Measurements from ENCODE around the gene ATP10A.
"Not testable (repeated sequence)": the region's sequence is repeated elsewhere in the genome, so short reads cannot be mapped to it uniquely, and the experiment has no call there.

Gene ATP10A

DNA sequence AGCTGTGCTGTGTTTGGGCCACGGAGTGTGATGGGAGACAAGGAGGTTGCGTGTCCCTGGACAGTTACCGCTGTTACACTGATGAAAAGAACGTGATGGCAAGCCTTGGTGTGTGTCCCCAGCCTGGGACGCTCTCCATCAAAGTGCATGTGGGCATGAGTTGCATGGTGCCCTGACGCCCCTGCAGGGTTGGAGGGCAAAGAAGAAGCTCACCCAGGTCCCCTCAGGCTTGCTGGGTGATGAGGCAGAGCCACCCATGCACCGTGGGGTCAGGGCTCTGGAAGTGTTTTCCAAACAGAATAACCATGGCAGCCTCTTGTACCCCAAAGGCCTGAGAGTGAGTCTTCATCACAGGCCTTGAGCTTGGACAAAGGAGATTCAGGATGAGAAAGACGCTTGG lies 189.2 kb downstream of the ATP10A start:
- no peak for DNase-seq

DNA sequence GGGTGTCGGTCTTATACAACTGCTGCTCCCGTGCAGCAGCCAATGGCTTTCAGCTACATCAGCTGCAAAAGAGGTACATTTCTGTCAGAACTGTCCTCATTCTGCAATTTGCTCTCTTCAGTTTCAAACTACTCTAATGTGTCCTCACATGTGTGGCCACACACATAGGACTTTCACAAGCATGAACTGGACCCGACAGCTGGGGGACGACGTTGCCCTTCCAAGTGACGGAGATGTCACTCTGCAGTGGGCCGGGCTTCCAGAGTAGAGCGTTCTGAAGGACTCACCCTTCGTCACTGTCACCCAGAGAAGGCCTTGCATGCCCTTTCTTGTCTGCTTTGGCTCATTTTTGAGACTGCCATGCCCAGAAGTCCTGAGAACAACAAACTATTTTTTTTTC lies 189.8 kb downstream of the ATP10A start:
- no peak for DNase-seq

DNA sequence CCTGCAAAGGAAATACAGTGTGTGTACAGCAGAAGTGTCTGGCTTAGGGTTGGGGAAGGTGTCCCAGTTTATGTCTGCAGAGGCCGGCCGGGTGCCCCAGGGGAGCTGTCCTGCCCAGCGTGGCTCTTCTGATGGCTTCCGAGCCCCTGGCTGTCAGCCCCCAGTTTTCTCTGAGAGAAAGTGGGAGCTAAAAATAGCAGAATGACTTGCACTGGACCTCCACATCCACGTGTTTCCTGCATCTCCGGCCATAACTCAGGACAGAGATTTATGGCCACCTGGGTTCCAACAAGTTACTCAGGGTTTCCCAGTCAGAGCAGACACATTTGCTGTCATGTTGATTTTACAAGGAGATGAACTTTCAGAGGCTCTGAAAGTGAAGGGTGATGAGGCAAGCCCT lies 192.0 kb downstream of the ATP10A start:
- DNase-seq, result no peak

DNA sequence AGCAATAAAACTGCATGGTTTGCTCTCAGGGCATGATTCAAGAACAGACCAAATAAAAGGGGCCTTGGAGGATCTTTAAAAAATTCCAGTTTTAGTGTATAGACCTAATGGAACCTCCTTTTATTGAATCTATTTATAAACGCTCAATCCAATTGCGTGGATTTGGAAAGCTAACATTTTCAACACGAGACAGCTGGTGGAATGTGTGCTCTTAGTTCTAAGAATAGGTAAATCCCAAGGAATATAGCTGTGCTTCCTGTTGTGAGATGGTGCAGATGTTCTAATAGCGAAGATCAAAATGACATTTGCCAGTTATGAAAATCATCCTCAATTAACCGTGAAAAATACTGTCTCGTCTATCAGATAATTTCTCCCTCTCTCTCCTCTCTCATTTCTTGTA lies 192.5 kb downstream of the ATP10A start:
- no peak for DNase-seq

DNA sequence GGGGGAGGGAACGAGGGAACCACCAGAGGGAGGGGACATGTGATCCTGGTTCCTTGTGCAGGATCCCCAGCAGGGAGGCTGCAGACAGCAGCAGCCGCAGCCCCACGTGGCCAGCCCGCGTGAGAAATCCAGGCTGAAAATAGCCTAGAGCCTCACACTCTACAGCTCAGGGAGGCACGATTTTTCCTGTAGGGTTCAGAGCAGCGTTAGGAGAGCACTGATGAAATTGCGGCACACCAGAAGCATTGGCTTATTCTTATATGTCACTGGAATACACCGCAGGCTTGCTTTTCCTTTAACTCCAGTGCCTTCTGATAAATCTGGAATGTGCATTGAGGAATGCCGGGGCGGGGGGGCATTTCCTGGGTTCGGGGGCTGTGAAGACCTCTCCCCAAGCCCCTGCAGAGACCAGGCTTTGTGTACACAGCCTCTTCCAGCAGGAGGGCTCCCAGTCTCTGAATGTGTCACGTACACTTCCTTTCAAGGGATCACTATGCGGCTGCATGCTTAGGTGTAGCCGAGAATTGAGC lies 193.0 kb downstream of the ATP10A start:
- no peak for DNase-seq

DNA sequence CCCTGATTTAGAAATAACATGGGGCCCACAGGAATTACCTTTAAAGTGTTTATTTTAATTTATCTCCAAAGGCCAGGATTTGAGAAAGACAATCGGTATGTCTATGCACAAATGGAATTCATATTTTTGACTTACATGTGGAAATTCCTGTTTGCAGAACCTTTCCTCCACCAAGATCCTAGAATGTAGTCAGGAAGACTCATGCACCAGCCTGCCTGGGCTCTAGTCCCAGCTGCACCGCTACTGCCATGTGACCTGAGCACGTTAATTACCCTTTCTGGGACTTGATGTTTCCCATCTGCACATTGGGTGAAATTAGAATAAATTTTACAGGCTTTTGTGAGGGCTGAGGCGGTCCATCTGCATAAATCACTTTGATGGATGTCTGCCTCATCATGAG lies 194.2 kb downstream of the ATP10A start:
- no peak for DNase-seq

DNA sequence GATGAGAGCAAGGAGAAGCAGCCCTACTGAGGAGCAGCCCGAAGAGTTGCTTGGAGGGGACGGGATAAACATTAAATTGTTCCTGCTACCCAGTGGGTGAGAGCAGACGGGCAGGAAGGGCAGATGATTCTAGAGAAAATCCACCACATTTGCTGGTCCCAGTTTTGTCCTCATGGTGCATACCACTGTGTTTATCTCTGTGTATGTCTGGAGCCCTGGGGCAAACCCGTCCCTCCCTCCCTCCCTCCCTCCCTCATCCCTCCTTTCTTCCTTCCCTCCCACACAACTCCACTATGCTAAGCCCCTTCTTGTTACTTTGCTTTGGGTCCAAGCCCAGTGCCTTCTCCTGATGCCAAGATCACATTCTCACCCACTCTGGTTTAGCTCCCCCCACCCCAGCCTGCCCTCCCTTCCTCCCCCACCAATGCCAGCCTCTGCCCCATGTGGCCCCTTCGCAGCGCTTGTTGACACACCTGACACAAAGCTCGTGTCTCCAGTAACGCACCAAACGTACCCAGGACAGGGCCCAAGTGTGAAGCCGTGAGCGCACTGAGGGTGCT lies 194.8 kb downstream of the ATP10A start:
- DNase-seq, result no peak

DNA sequence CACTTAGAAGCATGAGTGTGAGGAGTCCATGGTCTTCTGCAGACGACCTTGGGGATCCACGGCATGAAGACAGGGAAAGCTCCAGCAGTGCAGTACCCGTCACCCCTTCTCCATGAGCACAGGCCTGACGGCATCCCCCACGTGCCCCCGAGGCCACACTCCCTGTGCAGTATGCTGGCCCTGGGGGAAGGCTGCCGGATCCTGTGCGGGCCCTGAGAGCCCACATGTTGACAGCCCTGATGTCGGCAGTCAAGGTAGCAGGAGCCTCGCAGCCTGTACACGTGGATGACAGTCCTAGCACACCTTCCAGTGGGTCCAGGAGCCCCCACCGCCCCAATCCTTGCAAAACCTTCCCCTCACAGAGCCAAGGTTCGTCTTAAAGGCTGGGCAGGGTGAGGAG lies 195.3 kb downstream of the ATP10A start:
- no peak for DNase-seq

DNA sequence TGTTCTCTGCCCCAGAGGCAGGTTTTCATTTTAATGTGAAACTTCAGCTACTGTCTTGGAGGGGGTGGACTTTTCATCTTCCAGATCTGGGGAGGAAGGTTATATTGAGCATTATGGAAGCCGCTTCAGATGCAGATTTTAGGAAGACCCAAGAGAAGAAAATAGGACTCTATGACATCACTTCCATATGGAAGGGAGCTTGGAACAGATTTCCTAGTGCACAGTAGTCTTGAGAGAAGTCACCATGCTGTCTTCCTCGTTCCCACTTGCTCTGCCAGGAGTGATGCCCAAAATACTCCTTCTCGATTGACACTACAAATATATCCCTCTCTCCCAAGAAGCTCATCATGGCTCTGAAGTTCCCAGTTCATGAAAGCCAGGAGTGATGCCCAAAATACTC lies 197.2 kb downstream of the ATP10A start:
- no peak for DNase-seq

DNA sequence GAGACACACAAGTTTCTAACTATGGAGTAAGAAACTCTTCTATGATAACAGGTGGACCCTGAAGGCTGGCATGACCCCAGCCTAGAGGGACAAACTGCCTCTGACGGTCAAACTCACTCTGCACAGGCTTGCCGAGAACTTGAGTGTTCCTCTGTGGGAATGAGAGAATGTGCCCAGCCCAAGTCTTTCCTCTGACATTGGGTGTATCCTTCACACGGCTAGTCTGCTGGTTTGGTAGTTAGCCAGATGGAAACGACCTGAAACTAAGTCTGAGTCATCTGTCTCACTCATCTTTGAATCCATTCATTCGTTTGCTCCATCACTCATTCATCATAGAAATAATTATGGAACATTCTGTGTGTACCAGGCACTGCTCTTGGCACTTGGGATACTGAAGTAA lies 198.4 kb downstream of the ATP10A start:
- DNase-seq, result no peak

DNA sequence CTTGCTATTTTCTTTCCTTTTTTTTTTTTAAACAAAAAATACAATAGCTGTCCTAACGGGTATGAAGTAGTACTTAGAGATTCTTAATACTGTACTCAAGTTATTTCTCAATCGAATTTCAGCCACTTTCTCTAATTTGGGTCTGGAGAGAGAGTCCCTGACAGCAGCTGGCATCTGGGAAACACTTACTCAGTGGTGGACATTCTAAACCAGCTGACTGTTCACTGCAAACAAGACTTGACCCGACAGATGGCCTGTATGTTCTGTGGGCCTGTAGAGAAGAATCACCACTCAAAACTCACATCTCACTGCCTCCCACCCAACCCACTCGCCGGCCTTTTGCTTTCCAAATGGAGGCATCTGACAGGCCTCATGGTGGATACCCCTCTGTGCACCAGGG lies 199.6 kb downstream of the ATP10A start:
- DNase-seq, result no peak

DNA sequence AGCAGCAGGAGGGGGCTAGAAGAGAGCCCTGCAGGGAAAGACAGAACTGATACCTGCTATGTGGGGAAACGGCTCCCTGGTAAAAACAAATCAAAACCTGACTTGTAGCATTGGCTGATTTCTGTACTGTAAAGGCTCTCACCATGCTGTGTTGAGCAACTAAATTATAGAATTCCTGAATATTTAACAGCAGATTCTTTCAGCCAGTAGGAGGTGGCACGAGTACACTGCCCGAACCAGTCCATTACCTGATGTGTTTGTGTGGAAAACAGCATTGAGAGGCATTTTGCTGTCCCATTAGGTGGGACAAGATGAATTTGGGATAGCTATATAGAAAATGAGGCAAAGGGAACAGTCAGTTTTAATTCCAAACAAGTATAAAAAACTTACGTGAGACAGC lies 201.2 kb downstream of the ATP10A start:
- DNase-seq, result no peak

DNA sequence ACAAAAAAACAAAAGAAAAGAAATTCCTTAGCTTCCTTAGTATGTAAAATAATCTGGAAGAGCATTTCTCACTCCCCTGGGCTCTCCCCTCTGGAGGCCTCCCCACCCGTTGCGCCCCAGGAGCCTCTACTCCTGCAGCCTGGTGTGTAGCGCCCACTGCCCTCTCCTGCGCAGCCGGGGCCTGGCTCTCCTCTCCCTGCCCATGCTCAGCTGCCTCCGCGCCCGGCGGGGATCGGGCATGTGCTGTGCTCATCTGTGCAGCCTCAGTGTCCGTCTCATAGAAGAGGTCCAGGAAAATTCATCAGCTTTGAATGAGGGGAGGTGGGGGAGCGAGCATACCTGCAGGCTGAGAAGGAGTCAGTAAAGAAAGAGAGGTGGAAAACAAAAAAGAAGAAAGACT lies 203.9 kb downstream of the ATP10A start:
- no peak for DNase-seq

DNA sequence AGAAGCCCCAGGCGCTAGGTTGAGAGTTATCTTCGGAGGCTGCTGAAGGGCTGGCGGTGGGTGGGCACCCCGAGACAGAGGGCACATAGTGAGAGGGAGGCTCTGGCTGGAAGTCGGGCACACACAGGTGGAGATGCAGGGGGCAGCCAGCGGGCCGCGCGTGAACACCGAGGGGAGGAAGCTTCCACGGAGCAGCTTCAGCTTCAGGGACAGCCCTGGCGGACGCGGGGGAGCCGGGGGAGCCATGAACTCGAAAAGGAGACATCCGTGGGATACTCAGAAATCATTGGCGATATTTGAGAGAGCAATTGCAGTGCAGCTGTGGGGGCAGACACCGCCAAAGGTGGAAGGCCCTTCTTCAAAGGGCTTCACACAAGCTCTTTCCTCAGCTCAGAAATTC lies 204.6 kb downstream of the ATP10A start:
- no peak for DNase-seq

DNA sequence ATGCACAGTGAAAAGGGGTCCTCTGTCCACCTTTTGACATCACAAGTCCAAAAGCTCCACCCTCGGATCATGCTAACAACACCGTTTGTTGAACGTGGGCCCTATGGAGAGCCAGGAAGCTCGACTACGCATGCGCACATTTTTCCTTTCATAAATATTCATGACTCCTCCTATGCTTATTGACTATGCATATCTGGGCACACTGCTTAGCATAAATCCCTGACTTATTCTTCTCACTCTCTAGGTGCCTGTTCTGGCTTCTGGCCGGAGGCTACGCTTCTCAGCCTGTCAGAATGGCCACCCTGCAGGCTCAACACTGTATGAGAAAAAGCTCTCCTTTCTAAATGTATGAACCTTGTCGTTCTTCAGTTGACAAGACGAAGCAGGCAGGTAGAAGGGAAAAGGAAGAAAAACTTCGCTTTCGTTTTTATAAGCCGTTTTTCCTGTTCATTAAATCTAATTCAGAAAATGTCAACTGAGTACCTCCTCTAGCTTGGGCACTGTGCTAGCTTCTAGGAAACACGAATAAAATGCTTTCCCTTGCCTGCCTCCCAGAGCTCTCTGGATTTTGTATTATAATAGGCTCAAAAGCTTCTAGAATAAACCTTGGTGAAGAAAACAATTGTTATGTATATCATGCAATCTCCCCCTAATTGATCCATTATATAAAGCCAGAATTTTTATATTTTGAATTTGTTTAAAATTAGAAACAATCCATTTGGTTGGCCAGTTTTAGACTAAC lies 207.7 kb downstream of the ATP10A start:
- DNase-seq, result no peak

DNA sequence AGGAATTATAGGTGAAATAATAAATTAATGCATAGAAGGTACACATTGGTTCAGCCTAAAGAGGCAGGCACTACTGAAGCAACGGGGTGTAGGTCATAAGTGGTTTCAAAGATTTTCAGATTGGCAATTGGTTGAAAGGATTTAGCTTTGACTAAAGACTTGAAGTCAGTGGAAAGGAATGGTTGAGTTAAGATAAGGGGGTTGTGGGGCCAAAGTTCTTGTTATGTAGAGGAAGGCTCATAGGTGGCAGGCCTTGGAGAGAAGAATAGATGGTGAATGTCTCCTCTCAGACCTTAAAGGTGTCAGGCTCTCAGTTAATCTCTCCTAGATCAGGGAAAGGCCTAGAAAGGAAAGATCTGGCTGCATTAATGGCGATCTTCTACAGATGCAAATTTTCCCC lies 209.8 kb downstream of the ATP10A start:
- no peak for DNase-seq

DNA sequence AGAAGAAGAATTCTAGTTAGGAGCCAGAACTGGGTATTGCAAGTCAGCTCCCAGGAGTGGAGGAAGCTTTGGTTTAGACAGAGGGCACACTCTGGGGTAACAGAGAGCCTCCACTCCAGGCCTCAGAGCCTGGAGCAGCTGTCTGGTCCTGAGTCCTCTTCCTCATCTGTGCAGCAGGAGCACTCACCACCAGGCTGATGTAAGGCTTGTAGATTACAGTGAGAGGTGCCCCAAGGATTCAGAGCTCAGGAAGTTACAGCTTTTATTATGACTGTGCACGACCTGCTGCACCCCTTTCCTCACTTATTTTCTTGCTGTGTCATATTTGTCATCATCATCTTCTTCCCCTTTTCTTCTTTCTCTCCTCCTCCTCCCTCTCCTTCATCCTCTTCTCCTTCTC lies 210.4 kb downstream of the ATP10A start:
- no peak for DNase-seq

DNA sequence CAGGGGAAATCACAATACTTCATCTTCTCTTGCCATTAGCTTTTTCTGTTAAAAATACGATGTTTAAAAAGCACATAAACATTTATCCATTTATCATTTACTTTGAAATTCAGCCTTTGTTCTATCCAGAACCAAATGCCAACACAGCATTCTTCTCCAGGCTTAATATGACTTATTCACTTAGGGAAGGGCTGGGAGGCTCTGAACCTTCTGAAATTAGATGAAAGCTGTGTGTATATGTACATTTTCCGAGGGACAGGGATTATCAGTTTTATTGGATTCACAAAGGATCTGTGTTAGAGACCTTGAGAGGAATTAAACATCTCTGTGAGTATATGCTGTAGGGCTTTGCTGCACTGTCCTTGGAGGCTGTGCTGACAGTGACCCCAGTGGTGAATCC lies 213.7 kb downstream of the ATP10A start:
- DNase-seq, result no peak

DNA sequence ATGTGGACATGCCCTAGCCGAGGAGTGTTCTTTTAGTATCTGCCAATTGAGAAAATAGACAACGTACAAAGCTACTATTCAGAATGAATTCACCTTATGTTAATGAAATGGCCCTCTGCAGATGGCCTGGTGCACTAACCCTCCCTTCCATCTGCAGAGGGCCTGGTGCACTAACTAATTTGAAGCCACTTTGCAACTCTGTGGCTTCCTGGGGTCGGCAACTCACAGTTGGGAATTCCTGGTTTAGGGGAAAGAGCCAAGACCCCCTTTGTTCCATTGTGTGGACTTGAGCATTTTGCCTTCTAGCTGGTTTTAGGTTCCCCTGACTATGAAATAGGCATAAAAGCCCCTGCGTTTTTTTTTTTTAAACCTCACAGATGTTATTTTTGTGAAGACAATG lies 220.0 kb downstream of the ATP10A start:
- DNase-seq, result no peak

DNA sequence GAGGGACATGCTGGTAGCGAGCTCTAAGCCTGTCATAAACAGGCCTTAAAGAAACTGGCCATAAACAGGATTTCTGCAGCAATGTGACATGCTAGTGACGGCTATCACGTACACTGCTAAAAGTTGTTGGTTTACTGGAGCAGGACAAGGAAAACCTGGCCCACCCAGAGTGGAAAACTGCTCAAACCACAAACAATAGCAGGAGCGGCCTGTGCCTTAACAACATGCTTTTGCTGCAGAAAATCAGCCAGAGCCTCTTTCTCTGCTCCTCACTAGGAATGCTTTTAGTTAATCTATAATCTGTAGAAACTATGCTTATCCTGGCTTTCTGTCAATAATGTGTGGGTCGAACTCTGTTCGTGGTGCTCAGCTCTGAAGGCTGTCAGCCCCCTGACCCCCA lies 221.4 kb downstream of the ATP10A start:
- no peak for DNase-seq

DNA sequence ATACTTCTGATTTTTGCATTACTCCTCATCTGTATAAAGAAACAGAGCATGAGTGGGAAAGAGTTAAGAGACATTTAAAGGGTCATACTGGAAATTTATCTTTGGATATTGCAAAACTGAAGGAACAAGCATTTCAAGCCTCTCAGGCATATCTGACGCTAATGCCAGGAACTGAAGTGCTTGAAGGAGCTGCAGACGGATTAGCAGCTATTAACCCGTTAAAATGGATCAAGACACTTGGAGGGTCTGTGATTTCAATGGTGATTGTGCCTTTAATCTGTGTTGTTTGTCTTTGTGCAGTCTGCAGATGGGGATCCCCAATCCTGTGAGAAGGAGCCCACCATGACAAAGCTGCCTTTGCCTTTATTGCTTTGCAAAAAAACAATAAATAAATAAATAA lies 221.8 kb downstream of the ATP10A start:
- no peak for DNase-seq

DNA sequence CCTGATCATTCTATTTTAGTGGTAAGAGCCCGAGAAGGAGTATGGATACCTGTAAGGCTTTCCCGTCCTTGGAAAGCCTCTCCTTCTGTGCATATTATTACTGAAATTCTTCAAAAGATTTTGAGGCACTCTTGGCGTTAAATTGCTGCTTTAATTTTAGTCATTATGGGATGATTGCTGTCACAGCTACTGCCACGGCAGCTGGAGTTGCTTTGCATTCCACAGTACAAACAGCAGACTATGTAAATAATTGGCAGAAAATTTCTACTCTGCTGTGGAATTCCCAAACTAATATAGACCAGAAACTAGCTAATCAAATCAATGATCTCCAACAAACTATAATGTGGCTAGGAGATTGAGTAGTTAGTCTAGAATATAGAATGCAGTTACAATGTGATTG lies 222.2 kb downstream of the ATP10A start:
- not testable (repeated sequence) for DNase-seq

DNA sequence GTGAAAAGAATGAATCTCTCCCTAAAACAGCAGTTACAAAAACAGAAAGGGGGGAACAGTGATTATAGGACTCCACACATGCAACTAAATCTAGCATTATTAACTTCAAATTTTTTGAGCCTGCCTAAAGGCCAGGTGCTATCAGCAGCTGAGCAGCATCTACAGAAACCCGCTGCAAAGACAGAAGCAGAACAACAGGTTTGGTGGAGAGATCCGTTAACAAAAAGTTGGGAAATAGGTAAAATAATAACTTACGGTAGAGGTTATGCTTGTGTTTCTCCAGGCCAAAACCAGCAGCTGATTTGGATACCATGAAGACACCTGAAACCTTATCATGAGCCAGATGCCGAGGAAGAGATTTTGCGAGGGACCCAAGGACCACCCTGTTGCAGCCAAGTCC lies 222.7 kb downstream of the ATP10A start:
- DNase-seq, result no peak

DNA sequence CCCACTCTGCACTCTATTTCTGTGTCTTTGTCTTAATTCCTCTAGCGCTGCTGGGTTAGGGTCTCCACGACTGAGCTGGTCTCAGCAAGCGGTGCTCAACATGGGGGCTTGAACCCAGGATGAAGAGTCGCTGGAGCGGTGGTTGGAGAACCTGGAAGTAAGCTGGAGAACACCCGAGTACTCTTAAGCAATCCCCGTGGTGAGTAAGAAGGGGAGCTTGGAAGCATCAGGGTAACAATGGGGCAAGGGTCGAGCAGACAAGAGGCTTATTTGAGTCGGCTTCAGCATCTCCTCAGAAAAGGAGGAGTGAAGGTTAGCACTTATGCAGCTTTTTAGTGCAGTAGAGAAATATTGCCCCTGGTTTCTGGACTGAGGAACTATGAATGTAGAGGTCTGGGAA lies 226.6 kb downstream of the ATP10A start:
- DNase-seq, result not testable (repeated sequence)

DNA sequence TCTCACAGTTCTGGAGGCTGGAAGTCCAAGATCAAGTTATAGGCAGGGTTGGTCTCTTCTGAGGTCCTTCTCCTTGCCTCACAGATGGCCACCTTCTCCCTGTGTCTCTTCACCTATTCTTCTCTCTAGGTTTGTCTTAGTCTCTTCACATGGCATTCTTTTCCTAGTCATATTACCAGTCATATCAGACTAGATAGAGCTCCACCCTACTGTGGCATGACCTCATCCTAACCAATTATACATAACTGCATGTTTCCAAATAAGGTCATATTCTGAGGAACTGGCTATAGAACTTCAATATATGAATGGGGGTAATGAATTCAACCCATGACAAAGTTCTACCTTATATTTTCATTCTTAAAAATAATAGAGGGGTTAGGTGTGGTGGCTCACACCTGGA lies 227.9 kb downstream of the ATP10A start:
- DNase-seq, result no peak
